ENCODE measurements around the gene JAKMIP1. TPM values are rescaled to one million over a fixed set of nuclear protein-coding genes. Genes with fewer than 3 reads are reported as not detected.
A peak's percentile ranks its signal among the peaks of the same experiment; 100 is the strongest.
"Not testable (repeated sequence)": the region's sequence is repeated elsewhere in the genome, so short reads cannot be mapped to it uniquely, and the experiment has no call there.

The JAKMIP1 gene
- polyA plus RNA-seq, 3 donors from 2014 or later: 1.2 to 7.9 (median 6.5) TPM

DNA sequence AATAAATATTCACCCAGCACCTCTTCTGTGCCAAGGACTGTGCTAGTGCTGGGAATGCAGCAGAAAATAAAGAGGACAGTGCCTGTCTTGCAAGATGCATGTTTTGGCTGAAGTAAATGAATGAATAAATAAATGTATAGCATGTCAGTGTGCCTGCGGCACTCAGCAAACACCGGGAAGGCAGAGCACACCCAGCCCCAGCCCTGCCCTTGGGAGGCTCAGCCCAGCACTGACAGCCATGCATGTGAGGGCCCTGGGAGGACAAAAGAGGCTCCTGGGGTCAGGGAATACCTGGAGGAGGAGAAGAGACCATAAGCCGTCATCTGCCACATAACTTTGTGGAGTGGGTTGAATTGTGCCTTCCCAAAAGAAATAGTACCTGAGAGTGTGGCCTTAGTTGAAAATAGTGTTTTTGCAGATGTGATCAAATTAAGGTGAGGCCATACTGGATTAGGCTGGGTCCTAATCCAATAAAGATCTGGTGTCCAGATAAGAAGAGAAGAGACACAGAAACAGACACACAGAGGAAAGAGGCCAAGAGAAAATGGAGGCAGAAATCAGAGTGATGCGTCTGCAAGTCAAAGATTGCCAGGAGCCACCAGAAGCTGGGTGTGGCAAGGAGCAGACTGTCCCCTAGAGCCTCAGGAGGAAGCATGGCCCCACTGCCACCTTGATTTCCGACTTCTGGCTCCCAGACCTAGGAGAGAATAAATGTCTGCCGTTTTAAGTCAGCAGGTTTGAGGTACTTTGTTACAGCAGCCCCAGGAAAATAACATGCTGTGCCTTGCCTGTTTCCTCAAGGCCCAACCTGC lies 198.5 kb downstream of the JAKMIP1 start:
- Mint-ChIP-seq H3K9me3 (peaks cover 0 to under 1% (median 0%) of the 10 kb centered on the region in 6 donors), H3K4me3 (no peak overlapping the region), H3K4me1 (no peaks in the 10 kb centered on the region)

DNA sequence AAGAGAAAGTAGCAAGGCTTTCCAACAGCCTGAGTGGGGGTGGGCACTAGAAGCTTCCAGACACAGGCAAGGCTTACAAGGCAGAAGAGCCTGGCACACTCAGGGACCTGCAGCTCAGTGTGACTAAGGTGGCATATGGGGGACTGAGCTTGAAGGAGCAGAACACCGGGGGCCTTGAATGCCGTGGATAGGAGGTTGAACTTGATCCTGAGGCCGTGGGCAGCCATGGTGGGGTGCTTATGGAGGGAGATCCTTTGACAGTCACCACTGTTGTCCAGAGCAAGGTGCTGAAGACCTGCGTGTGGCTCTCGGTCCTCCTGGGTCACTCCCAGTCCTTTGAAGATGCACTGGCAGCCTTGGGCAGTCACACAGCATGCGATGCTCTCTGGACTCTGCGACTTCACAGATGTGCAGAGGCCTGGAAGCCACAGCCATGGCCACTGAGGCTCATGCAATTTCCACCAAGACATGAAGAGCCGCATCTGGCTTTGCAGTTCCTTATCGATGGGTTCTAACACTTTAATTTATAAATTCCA lies 200.5 kb downstream of the JAKMIP1 start:
- Mint-ChIP-seq H3K27ac (no peak overlapping the region), H3K27me3 (ENCODE audit: low read depth in 3 of 3) (peaks cover 0 to 9% (median 8%) of the 10 kb centered on the region in 3 donors), H3K4me3 (no peak overlapping the region), H3K4me1 (no peaks in the 10 kb centered on the region), H3K9me3 (peaks cover 0 to 2% (median 0%) of the 10 kb centered on the region in 6 donors), H3K36me3 (no peaks in the 10 kb centered on the region)
- no peak for DNase-seq

More for the DNA sequence above, 198.5 kb downstream of the JAKMIP1 start:
- DNase-seq: no peak
- Mint-ChIP-seq H3K27ac (no peak overlapping the region), H3K27me3 (ENCODE audit: low read depth in 3 of 3) (peaks cover 2 to 7% (median 5%) of the 10 kb centered on the region in 3 donors), H3K36me3 (peaks cover 0 to 2% (median 0%) of the 10 kb centered on the region in 3 donors)

DNA sequence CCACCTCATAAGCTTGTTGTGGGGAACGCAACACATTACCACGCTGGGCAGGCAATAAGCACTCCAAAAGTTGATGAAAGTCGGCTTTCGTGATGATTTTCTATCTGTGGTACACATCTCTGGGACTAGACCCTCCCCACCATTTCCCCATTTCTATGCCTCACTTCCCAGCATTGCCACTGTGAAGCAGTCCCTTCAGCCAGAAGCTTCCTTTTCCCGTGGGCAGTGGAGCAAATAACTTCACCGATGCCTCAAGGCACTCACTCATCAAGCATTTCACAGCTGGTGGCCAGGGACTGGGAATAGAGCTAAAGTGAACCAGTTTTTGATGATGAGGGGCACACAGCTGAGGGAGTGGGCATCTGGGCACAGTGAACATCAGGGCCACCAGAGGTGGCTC lies 201.0 kb downstream of the JAKMIP1 start:
- Mint-ChIP-seq H3K4me1 (no peaks in the 10 kb centered on the region), H3K36me3 (no peaks in the 10 kb centered on the region), H3K4me3 (no peak overlapping the region), H3K27ac (no peak overlapping the region), H3K9me3 (peaks cover 0 to 2% (median 0%) of the 10 kb centered on the region in 6 donors), H3K27me3 (ENCODE audit: low read depth in 3 of 3) (peaks cover 0 to 9% (median 8%) of the 10 kb centered on the region in 3 donors)
- no peak for DNase-seq

- no peak overlapping the region for H3K27ac Mint-ChIP-seq
- peak; percentile 9 to 42 (median 28) for DNase-seq
- H3K27me3 Mint-ChIP-seq (ENCODE audit: low read depth in 3 of 3): peaks cover 0 to 9% (median 8%) of the 10 kb centered on the region in 3 donors
- H3K9me3 Mint-ChIP-seq: peaks cover 0 to 2% (median 0%) of the 10 kb centered on the region in 6 donors
- no peaks in the 10 kb centered on the region for H3K4me1 Mint-ChIP-seq
- no peaks in the 10 kb centered on the region for H3K36me3 Mint-ChIP-seq
- H3K4me3 Mint-ChIP-seq: no peak overlapping the region
These were observed 201.9 kb downstream of the JAKMIP1 start for GRCh38 chr4:5998333-5998936.

- Mint-ChIP-seq H3K4me1 (no peaks in the 10 kb centered on the region), H3K27ac (peak overlapping the region in 1 of 6 donors; percentile 1), H3K36me3 (no peaks in the 10 kb centered on the region), H3K27me3 (ENCODE audit: low read depth in 3 of 3) (peaks cover 0 to 8% (median 8%) of the 10 kb centered on the region in 3 donors), H3K9me3 (peaks cover 0 to 2% (median 0%) of the 10 kb centered on the region in 6 donors), H3K4me3 (no peak overlapping the region)
- no peak for DNase-seq
These were observed 203.7 kb downstream of the JAKMIP1 start for GRCh38 chr4:5996641-5997040.

GRCh38 chr4:5995901-5996623 lies 204.3 kb downstream of the JAKMIP1 start:
- H3K27me3 Mint-ChIP-seq (ENCODE audit: low read depth in 3 of 3): peaks cover 0 to 8% (median 5%) of the 10 kb centered on the region in 3 donors
- H3K36me3 Mint-ChIP-seq: peaks cover 0 to under 1% (median 0%) of the 10 kb centered on the region in 3 donors
- H3K4me3 Mint-ChIP-seq: no peak overlapping the region
- no peak overlapping the region for H3K27ac Mint-ChIP-seq
- no peaks in the 10 kb centered on the region for H3K4me1 Mint-ChIP-seq
- H3K9me3 Mint-ChIP-seq: peaks cover 0 to 2% (median 0%) of the 10 kb centered on the region in 6 donors
- no peak for DNase-seq

GRCh38 chr4:5993876-5994811 lies 206.2 kb downstream of the JAKMIP1 start:
- Mint-ChIP-seq H3K27me3 (ENCODE audit: low read depth in 3 of 3) (peaks cover 3 to 5% (median 4%) of the 10 kb centered on the region in 3 donors), H3K36me3 (peaks cover 0 to 4% (median 0%) of the 10 kb centered on the region in 3 donors), H3K9me3 (peaks cover 0 to 2% (median 0%) of the 10 kb centered on the region in 6 donors), H3K4me3 (no peak overlapping the region), H3K4me1 (no peaks in the 10 kb centered on the region), H3K27ac (no peak overlapping the region)
- no peak for DNase-seq

DNA sequence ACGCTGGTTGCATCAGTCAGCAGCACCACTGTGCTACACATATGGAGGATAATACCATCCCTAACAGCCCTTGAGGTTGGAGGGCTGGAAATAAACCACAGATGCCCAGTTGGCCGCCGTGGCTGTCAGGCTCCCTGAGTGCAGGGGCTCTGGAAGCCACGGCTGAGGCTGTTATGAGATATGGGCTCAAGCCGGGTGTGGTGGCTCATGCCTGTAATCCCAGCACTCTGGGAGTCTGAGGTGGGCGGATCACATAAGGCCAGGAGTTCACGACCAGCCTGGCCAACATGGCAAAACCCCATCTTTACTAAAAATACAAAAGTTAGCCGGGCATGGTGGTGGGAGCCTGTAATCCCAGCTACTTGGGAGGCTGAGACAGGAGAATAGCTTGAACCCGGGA lies 207.0 kb downstream of the JAKMIP1 start:
- not testable (repeated sequence) for H3K27ac Mint-ChIP-seq; H3K4me3 Mint-ChIP-seq; H3K9me3 Mint-ChIP-seq; H3K4me1 Mint-ChIP-seq; H3K27me3 Mint-ChIP-seq (ENCODE audit: low read depth in 3 of 3); H3K36me3 Mint-ChIP-seq; DNase-seq

DNA sequence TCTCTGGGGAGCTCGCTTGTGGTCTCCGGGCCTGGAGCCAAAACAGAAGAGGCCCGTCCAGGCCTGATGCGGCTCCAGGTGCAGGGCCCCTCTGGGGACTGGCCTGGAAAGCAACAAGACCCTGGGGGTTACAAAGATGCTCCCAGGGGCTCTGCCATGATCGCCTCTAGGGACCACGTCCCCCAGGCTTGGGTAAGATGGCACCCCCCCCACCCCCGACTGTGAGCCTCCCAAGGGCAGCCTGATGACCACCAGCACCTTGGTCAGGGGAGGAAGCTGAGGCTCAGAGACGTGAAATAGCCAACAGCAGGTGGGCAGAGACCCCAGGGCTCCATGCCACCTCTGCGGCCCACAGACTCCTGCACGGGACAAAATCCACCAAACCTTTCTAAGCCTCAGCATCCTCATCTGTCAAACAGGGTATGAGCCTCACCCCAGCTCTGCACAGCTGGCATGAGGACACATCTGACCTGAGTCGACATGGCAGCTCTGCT lies 207.5 kb downstream of the JAKMIP1 start:
- no peaks in the 10 kb centered on the region for H3K4me1 Mint-ChIP-seq
- peaks cover 0 to 2% (median 0%) of the 10 kb centered on the region in 6 donors for H3K9me3 Mint-ChIP-seq
- peaks cover 2 to 5% (median 3%) of the 10 kb centered on the region in 3 donors for H3K27me3 Mint-ChIP-seq (ENCODE audit: low read depth in 3 of 3)
- H3K4me3 Mint-ChIP-seq: no peak overlapping the region
- no peak for DNase-seq
- peaks cover 0 to 4% (median 0%) of the 10 kb centered on the region in 3 donors for H3K36me3 Mint-ChIP-seq
- no peak overlapping the region for H3K27ac Mint-ChIP-seq

DNA sequence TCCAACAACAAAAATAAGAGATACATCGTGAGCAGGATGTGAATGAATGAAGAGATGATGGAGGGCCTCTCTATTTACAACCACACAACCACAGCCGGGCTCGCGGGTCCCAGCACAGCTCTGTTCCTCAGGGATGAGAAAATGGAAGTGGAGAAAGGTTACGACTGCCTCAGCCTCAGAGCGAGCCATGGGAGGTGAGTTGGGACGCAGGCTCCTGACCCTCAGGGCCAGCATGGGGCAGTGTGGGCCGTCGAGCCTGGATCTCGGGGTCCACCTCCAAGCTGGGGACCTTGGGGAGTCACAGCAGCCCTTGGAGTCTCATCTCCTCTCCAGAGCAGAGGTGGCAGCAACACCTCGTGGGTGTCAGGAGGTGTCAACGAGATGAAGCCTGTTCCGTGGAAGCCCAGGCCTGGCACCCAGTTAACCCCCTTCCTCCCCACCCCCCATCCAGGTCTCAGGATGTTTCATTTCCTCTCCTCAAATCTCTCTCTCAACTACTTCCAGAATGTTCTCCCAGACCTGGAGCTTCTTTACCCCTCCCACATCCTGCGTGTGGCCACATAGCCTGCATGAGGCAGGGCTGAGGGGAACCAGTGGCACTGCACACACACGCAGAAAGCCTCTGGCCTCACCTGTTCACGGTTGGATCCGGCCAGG lies 208.1 kb downstream of the JAKMIP1 start:
- Mint-ChIP-seq H3K9me3 (peaks cover 0 to 2% (median 0%) of the 10 kb centered on the region in 6 donors), H3K27ac (no peak overlapping the region), H3K36me3 (peaks cover 0 to 4% (median 0%) of the 10 kb centered on the region in 3 donors), H3K4me1 (no peaks in the 10 kb centered on the region), H3K4me3 (no peak overlapping the region), H3K27me3 (ENCODE audit: low read depth in 3 of 3) (peaks cover 2 to 5% (median 3%) of the 10 kb centered on the region in 3 donors)
- no peak for DNase-seq

DNA sequence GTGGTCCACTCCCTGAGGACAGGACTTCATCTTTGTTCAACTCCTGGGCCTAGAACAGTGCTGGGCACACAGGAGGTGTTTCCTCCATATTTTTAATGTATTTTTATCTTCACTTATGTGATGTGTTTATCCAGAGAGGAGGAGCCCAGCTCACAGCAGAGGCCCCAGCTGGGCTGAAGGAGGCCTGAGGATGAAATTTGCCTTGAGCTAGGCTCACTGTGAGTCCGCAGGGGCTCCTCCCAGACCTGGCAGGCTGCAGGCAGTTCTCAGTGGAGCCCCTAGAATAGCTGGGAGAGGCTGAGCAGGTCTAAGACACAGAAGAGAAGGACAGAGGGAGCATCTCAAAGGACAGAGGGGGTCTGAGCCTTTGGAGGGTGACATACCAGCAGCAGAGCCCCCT lies 208.9 kb downstream of the JAKMIP1 start:
- Mint-ChIP-seq H3K27ac (no peak overlapping the region), H3K9me3 (no peaks in the 10 kb centered on the region), H3K4me3 (no peak overlapping the region), H3K4me1 (no peaks in the 10 kb centered on the region), H3K27me3 (ENCODE audit: low read depth in 3 of 3) (peaks cover 0 to 3% (median 1%) of the 10 kb centered on the region in 3 donors), H3K36me3 (peaks cover 0 to 4% (median 0%) of the 10 kb centered on the region in 3 donors)
- DNase-seq: no peak

GRCh38 chr4:5990446-5991160 lies 209.7 kb downstream of the JAKMIP1 start:
- no peak for DNase-seq
- Mint-ChIP-seq H3K4me3 (no peak overlapping the region), H3K4me1 (no peaks in the 10 kb centered on the region), H3K36me3 (peaks cover 0 to 4% (median 0%) of the 10 kb centered on the region in 3 donors), H3K27me3 (ENCODE audit: low read depth in 3 of 3) (peaks cover 0 to 3% (median 0%) of the 10 kb centered on the region in 3 donors), H3K27ac (no peak overlapping the region), H3K9me3 (no peaks in the 10 kb centered on the region)
